Panc1 (cell line): ENCODE data around the gene RASA3. TPM values are rescaled to one million over a fixed set of nuclear protein-coding genes. Genes with fewer than 3 reads are reported as not detected.
A peak's percentile ranks its signal among the peaks of the same experiment; 100 is the strongest.

Experiments
- ATAC-seq: fragments of 200-7000 bp; cut with Tn5 transposase; 2 replicates; pipeline ENCODE4 v1.9.1; 2020; ENCODE audit warnings: mild to moderate bottlenecking, moderate library complexity
- BruUV-seq: library from RNA; stranded (reverse); fragments of 400-500 nt; replicated peaks from 2 replicates; lab custom pipeline; 2021; lab: Mats Ljungman, UMichigan
- CTCF ChIA-PET: fragments of 300-600 bp; sonication (Branson Sonifier 250); formaldehyde crosslinking; loops from one replicate; lab custom pipeline; 2022; ENCODE audit warnings: antibody characterized with exemption; lab: Charles Lee
- POLR2A ChIA-PET: fragments of 300-600 bp; sonication (Branson Sonifier 250); formaldehyde crosslinking; loops from one replicate; lab custom pipeline; 2022; ENCODE audit warnings: antibody characterized with exemption; lab: Charles Lee
- DNase-seq: peaks from one replicate; pipeline ENCODE4 v3.0.0-alpha.2; 2010; ENCODE audit warnings: low read depth, low spot score
- H3K27ac ChIP-seq: 2 replicates; pipeline ENCODE4 v1.5.1; 2011; ENCODE audit warnings: mild to moderate bottlenecking, low read length, inconsistent platforms
- H3K27me3 ChIP-seq: fragments of 200-500 bp; sonication (Bioruptor generic); 2 replicates; pipeline ENCODE4 v1.6.0; 2014; ENCODE audit warnings: low read length, inconsistent platforms; ENCODE audit not compliant: control insufficient read depth, insufficient read depth
- H3K36me3 ChIP-seq: fragments of 200-500 bp; sonication (Bioruptor generic); 2 replicates; pipeline ENCODE4 v1.5.1; 2014; ENCODE audit warnings: inconsistent platforms, mild to moderate bottlenecking, low read length, moderate library complexity; ENCODE audit not compliant: control insufficient read depth, insufficient read depth
- H3K4me1 ChIP-seq: 2 replicates; pipeline ENCODE4 v1.5.1; 2011; ENCODE audit warnings: inconsistent platforms, mild to moderate bottlenecking, low read length, moderate library complexity; ENCODE audit not compliant: control insufficient read depth, insufficient read depth
- H3K4me3 ChIP-seq, 2 experiments: 2 replicates each; pipeline ENCODE4 v1.5.1; 2011 to 2012; ENCODE audit warnings: low read depth in 2 of 2, low read length in 2 of 2, mild to moderate bottlenecking in 2 of 2, inconsistent platforms in 1 of 2, moderate library complexity in 1 of 2
- H3K9me3 ChIP-seq: fragments of 200-500 bp; sonication (Bioruptor generic); 2 replicates; pipeline ENCODE4 v1.5.1; 2014; ENCODE audit warnings: low read depth, mild to moderate bottlenecking, inconsistent platforms, low read length, moderate library complexity; ENCODE audit not compliant: control insufficient read depth, insufficient read depth
- POLR2AphosphoS5 ChIP-seq: IDR thresholded peaks from 2 replicates; pipeline ENCODE4 v1.6.1; 2012; ENCODE audit warnings: mild to moderate bottlenecking, low read depth, low read length, moderate library complexity
- SIN3A ChIP-seq: IDR thresholded peaks from 2 replicates; pipeline ENCODE4 v1.6.1; 2012; ENCODE audit warnings: low read depth, mild to moderate bottlenecking, low read length, moderate library complexity, borderline replicate concordance; ENCODE audit not compliant: insufficient read depth
- TCF7L2 ChIP-seq: IDR thresholded peaks from 2 replicates; pipeline ENCODE4 v1.6.1; 2011; ENCODE audit warnings: mild to moderate bottlenecking, low read depth, low read length, inconsistent platforms
- in situ Hi-C: cut with HindIII; loops from 2 replicates; pipeline ENCODE4 v1.10.0; 2016; ENCODE audit warnings: low sequenced_read_pairs, low pct_unique_long_range_greater_than_20kb
- intact Hi-C: fragments of 100-400 bp; cut with micrococcal nuclease; formaldehyde crosslinking; loops from one replicate; pipeline ENCODE4 v1.10.0; 2022; ENCODE audit not compliant: unreplicated experiment
- total RNA-seq: library from RNA; stranded (reverse); gene quantifications from one replicate; pipeline ENCODE4 v1.2.1, GENCODE V29; 2021; ENCODE audit not compliant: unreplicated experiment
- TF ChIP-seq, protein P1 (sequence below), 2 experiments: IDR thresholded peaks; 2 replicates each; pipeline ENCODE4 v1.6.1; 2011 to 2012; ENCODE audit warnings: low read depth in 2 of 2, control low read depth in 1 of 2, low read length in 1 of 2, mild to moderate bottlenecking in 1 of 2, moderate library complexity in 1 of 2; ENCODE audit not compliant: insufficient read depth in 1 of 2
- TF ChIP-seq, protein P2 (sequence below): fragments of 450-650 bp; IDR thresholded peaks from 2 replicates; pipeline ENCODE4 v1.5.1; 2017; ENCODE audit warnings: mild to moderate bottlenecking

The RASA3 gene
- total RNA-seq, 1 experiment from 2014 or later = 33.7 TPM

DNA sequence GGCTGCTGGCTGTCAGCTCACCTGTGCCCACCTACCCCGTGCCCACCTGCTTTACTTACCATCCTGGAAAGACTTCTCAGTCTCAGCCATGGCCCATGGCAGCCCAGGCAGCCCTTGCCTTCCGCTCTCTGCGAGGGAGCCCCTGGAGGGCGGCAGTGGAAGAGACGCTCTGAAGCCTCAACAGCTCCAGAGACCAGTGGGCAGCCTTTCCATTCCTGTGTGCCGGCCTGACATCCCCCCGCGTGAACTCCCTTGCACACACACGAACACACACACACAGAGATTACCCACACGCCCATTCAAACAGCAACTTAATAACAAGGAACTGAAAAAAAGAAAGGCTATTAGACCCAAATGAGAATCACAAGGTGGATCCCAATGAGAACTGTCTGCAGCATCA lies 14.2 kb upstream of the RASA3 start:
- DNase-seq = no peak
- Histone ChIP-seq H3K36me3 (no peaks in the 10 kb centered on the region), H3K27me3 (no peaks in the 10 kb centered on the region), H3K4me1 (peaks cover 2% of the 10 kb centered on the region; the same call in 1 of the 2 replicates), H3K27ac (no peak overlapping the region), H3K4me3 (no peak overlapping the region), H3K9me3 (no peaks in the 10 kb centered on the region)
- BruUV-seq = no TSS peak
- CTCF ChIA-PET = interaction anchor here (0.6 kb wide), 1 partner anchor 80 kb away, joined by 3 read pairs; no protein-coding TSS in a partner anchor
- POLR2A ChIA-PET = no interaction called here
- intact Hi-C loops (no loop called here), in situ Hi-C loops (no loop called here)
- TF ChIP-seq, protein P1, sequence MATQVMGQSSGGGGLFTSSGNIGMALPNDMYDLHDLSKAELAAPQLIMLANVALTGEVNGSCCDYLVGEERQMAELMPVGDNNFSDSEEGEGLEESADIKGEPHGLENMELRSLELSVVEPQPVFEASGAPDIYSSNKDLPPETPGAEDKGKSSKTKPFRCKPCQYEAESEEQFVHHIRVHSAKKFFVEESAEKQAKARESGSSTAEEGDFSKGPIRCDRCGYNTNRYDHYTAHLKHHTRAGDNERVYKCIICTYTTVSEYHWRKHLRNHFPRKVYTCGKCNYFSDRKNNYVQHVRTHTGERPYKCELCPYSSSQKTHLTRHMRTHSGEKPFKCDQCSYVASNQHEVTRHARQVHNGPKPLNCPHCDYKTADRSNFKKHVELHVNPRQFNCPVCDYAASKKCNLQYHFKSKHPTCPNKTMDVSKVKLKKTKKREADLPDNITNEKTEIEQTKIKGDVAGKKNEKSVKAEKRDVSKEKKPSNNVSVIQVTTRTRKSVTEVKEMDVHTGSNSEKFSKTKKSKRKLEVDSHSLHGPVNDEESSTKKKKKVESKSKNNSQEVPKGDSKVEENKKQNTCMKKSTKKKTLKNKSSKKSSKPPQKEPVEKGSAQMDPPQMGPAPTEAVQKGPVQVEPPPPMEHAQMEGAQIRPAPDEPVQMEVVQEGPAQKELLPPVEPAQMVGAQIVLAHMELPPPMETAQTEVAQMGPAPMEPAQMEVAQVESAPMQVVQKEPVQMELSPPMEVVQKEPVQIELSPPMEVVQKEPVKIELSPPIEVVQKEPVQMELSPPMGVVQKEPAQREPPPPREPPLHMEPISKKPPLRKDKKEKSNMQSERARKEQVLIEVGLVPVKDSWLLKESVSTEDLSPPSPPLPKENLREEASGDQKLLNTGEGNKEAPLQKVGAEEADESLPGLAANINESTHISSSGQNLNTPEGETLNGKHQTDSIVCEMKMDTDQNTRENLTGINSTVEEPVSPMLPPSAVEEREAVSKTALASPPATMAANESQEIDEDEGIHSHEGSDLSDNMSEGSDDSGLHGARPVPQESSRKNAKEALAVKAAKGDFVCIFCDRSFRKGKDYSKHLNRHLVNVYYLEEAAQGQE (IDR thresholded peaks at IDR 0.05; ENCODE audit: insufficient read depth in 1 of 2, low read depth in 2 of 2, low read length in 1 of 2) = no peak
- TF ChIP-seq, protein P2, sequence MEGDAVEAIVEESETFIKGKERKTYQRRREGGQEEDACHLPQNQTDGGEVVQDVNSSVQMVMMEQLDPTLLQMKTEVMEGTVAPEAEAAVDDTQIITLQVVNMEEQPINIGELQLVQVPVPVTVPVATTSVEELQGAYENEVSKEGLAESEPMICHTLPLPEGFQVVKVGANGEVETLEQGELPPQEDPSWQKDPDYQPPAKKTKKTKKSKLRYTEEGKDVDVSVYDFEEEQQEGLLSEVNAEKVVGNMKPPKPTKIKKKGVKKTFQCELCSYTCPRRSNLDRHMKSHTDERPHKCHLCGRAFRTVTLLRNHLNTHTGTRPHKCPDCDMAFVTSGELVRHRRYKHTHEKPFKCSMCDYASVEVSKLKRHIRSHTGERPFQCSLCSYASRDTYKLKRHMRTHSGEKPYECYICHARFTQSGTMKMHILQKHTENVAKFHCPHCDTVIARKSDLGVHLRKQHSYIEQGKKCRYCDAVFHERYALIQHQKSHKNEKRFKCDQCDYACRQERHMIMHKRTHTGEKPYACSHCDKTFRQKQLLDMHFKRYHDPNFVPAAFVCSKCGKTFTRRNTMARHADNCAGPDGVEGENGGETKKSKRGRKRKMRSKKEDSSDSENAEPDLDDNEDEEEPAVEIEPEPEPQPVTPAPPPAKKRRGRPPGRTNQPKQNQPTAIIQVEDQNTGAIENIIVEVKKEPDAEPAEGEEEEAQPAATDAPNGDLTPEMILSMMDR = peak; percentile 45
- peak; percentile 75 for ATAC-seq

DNA sequence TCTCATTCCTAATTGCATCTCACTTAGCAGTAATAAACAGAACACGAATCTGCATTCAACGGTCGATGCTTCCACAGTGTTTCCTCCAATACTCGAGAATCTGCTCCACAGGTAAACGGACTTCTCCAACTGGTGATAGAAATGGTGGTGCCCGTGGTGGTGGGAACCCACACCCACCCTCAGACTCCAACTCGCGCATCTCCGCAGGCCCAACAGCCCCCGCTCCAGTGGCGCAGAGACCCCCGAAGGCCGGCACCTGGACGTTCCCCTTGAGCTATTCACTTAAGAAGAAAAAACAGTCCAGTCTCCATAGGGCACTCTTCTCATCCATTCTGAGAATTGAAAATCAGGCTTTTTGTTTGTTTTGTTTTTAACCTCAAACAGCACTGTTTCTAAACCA lies 13.8 kb upstream of the RASA3 start:
- ATAC-seq (no peak), DNase-seq (no peak)
- Histone ChIP-seq H3K9me3 (no peaks in the 10 kb centered on the region), H3K36me3 (no peaks in the 10 kb centered on the region), H3K27me3 (no peaks in the 10 kb centered on the region), H3K27ac (no peak overlapping the region), H3K4me3 (no peak overlapping the region), H3K4me1 (no peaks in the 10 kb centered on the region)
- BruUV-seq = no TSS peak
- CTCF ChIA-PET = interaction anchor here (0.6 kb wide), 1 partner anchor 80 kb away, joined by 3 read pairs; no protein-coding TSS in a partner anchor
- POLR2A ChIA-PET = no interaction called here
- in situ Hi-C loops (no loop called here), intact Hi-C loops (no loop called here)
- TF ChIP-seq SIN3A = no peak
- TF ChIP-seq POLR2AphosphoS5 = no peak
- TF ChIP-seq, protein P2 = no peak
- TF ChIP-seq TCF7L2 = no peak
- TF ChIP-seq, protein P1 (IDR thresholded peaks at IDR 0.05; ENCODE audit: insufficient read depth in 1 of 2, low read depth in 2 of 2, low read length in 1 of 2) = no peak
